Embryonic facial prominence (tissue), 1 donor: Measurements from ENCODE around the gene TMEM132C.
A peak's percentile ranks its signal among the peaks of the same experiment; 100 is the strongest.
"Not testable (repeated sequence)": the region's sequence is repeated elsewhere in the genome, so short reads cannot be mapped to it uniquely, and the experiment has no call there.

Experiments
- DNase-seq: peaks from one replicate; pipeline ENCODE4 v3.0.0-alpha.2; 2016; ENCODE audit errors: extremely low spot score

TMEM132C gene

DNA sequence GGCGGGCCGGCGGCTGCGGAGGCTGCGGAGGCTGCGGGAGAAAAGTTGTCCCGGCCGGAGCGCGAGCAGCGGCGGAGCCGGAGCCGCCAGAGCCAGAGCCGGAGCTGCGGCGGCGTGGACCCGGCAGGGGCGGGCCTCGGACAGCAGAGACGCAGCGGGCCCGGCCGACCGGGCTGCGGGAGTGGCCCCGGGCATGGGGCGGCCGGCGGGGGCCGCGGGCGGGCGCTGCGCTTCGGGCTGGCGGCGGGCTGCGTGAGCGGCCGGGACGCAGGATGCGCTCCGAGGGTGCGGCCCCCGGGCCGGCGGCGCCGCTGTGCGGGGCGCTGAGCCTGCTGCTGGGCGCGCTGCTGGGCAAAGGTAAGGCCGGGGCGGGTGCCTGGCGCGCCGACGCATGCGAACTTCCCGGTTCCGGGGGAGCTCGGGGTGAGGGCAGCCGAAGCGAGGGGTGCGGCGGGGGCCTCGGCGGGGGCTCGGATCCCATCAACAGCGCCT lies at the start of gene TMEM132C:
TSS of gene TMEM132C (plus strand) at position 40 of the 492 bp plus-strand sequence. CDS start at position 273, 233 bp downstream.
- no peak for DNase-seq

GRCh38 chr12:128224226-128224625 lies 42.7 kb upstream of the TMEM132C start:
- no peak for DNase-seq

DNA sequence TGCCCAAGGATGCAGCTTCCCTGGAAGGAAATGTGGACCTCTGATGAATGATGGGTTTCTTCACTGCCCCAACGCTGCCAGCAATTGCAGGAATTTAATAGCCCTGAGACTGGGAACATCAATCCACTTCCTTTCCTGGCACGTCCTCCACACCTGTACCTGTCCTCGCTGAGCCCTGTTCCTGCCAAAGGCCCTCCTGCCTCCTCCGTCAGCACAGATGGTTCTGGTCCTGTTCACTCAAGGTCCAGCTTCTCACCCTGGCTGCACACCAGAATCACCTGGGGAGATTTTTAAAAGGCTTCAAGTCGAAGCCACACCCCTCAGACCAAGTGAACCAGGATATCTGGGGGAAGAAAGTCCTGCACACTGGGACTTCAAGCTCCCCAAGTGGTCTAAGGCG lies 38.4 kb upstream of the TMEM132C start:
- DNase-seq = no peak

DNA sequence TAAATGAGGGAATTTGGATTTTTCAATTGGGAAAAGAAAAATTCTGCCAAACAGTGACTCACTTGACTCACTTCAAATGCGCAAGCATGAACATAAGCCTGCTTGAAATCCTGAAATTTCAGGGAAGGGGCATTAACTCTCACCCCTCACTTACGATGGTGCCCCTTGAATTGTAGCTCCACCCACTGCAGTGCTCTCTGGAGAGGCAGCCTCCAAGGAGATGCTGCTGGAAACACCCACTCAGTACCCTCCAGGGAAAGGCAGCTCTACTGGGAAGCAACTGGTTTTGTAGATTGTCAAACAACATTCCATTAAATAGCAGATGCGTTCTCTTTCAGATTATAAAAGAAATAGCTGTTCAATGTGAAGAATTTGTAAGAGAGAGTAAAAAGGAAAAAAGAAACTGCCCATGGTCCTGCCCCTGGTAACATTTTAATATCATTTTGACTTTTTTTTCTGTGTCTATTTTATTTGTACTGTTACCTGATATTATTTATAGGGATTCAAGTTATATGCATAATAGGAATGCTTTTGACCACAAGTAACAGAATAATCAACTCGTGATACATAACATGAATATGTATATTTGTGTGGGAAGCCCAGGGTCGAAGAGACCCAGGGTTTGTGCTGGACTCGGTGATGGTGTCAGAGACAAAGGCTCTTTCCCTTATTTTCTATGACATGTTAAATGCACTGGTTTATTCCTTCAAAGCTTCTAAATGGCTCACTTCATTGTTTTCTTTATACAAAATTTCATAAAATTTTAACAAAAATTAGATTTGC lies 31.1 kb upstream of the TMEM132C start:
- DNase-seq = no peak

GRCh38 chr12:128236525-128236924 lies 30.4 kb upstream of the TMEM132C start:
- no peak for DNase-seq

- DNase-seq = no peak
These were observed 26.2 kb upstream of the TMEM132C start for GRCh38 chr12:128240745-128241144.

GRCh38 chr12:128245121-128245520 lies 21.8 kb upstream of the TMEM132C start:
- DNase-seq = no peak

GRCh38 chr12:128245905-128246304 lies 21.1 kb upstream of the TMEM132C start:
- DNase-seq = no peak

- no peak for DNase-seq
These were observed 16.9 kb upstream of the TMEM132C start for GRCh38 chr12:128250096-128250495.

DNA sequence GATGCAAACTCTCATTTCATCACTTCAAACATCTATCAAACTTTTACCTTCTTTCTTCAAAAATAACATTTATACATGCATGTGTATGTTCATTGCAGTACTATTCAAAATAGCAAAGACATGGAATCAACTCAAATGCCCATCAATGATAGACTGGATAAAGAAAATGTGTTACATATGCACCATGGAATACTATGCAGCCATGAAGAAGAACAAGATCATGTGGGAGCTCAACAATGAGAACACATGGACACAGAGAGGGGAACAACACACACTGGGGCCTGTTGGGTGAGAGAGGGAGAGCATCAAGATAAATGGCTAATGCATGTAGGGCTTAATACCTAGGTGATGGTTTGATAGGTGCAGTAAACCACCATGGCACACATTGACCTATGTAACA lies 13.1 kb upstream of the TMEM132C start:
- not testable (repeated sequence) for DNase-seq

DNA sequence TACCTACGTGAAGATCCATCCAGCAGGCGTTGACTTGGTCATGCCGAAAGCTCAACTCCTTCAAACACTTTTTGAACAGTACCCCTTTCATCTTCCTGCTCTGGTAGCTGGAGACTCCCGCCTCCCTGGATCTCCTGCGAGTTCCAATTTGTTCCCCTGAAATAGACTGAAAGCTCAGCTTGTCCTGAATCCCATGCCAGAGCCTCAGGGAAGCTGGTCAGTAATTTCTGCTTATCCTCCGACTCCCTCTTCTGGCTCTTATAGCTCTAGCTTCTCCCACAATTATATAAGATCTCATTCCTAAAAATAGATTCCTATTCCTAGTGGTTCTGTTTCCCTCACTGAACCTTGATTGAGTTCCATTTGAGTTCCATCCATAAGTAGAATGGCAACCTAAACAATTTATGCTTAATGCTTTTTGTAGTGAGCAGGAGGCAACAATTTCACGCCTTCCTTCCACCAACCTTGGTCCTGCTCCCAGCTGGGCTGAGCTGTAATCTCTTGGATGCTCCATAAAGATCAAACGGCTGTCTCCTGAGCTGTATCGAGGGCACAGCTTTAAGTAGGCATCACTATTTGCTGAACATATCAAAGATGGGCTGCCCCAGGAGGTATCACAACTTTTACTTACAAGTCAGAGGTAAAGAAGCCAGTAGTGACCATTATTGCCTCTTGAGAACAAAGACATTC lies 8.0 kb upstream of the TMEM132C start:
- DNase-seq = peak; percentile 28

DNA sequence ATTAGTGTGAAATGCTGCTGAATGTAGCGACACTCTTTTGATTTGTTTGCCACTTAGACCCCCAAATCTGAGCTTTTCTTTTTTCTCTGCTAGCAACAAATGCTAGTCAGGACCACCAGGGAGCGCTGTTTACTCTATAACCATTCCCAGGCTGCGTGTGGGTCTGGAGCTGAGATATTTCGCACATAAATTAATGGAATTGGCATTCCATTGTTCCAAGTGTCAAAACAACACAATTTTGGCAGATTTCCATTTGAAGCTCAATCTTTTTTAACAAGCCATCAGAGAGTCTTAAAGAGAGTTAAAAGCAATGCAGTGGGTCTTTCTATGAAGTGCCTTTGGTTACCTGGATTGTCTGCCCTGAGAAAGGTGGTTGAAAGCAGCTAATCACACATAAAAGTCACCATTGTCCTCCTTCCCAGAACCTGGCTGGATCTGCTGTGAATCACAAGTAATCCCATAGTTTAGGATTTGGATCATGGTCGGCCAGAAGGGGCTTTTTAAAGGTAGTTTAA lies 7.4 kb upstream of the TMEM132C start:
- peak; percentile 46 for DNase-seq

GRCh38 chr12:128261757-128262156 lies 5.2 kb upstream of the TMEM132C start:
- DNase-seq = no peak

DNA sequence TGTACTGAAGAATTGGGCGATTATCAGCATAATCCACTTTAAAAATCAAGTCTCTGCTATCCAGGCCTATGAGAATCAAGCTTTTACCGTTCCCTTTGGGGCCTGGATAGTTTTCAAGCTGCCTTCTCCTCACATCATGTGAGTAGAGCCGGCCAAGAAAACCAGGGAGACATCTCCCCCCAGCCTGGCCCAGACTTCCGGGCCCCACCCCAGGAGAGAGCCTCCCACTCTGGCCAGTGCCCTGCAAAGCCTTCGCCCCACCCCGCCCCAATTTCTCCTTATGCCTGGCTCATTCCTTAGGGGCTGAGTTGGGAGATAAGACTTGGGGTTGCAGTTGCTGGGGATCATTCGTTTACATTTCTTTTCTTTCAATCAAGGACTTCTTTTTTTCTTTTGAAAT lies 1.4 kb upstream of the TMEM132C start:
- no peak for DNase-seq

DNA sequence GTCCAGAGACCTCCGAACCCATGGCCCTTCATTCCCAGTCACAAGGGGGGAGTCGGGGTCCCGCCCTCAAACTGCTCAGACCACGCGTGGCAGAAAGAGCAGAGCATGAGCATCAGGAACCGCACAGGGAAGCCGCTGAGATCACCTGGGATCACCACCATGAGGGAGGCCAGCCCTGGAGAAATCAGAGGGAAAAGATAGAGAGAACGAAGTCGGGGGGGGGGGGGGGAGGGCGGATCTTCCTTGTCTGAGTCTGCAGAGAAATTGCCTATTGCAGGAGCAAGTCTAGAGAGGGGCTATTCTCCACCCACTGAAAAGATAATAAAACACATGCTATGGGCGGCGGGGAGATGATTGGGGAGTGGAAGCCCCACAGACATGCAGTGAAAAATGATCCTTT lies 884 bp upstream of the TMEM132C start:
- no peak for DNase-seq

- DNase-seq = no peak
These were observed 334 bp upstream of the TMEM132C start for GRCh38 chr12:128266541-128267130.

DNA sequence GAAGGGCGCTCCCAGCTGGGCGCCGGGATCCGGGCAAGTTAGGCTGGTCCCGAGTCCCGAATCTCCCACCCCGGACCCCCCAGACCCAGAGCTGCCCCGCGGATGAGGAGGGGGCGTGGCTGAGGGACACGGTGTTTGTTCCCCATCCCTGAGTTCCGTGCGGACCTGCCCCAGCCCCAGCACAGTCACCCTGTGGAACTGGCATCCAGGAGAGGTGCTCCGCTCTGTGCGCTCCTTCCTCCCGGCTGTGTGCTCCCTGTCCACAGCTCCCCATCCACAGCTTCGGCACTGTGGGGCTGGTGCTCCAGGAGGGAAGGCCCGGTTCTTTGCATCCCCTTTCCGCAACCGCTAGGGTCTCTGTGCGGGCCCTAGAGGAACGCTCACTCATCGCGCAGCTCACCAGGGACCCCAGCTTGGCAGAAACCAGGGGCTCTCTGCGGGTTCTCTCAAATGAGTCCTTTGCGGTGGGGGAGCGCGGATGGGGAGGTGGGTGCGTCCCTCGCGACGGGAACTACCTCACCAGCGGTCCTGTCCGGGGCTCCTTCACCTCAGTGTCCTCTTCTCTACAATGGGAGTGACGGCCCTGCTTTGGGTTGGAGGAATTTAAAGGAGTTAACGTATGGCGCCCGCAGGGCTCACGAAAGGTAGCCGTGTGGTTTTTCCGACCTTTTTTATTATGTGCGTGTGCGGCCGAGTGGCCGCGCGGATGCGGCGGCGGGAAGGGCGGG lies 845 bp downstream of the TMEM132C start:
- no peak for DNase-seq

DNA sequence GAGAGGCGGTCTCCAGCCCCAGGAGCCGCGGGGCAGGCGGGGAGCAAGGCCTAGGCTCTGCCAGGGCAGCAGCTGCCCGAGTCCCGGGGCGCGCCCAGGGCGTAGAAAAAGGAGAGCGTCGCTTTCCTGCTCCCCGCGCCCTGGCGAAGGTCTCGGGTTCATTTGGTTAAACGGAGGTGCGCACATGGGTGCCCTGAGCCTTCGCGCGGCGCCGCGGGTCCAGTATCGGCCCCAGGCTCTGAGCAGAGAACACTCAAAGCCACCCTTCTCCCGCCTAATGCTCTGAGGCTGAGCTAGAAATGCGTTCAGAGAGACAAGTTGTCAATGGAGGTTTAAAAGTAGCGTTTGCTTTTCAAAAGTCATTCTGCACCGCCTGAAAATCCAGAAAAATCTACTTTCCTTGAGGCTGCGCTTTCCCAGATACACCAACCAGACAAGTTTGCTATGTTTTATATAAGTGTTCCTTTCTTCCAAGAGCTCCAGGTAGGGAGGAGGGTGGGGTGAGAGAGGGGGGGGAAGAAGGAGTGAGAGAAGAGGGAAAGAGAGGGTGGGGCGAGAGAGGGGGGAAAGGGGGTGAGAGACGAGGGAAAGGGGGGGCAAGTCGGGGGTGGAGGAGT lies 1.5 kb downstream of the TMEM132C start:
- DNase-seq = no peak

GRCh38 chr12:128269181-128269591 lies 2.2 kb downstream of the TMEM132C start:
- DNase-seq = no peak

- no peak for DNase-seq
These were observed 9.5 kb downstream of the TMEM132C start for GRCh38 chr12:128276471-128276870.

DNA sequence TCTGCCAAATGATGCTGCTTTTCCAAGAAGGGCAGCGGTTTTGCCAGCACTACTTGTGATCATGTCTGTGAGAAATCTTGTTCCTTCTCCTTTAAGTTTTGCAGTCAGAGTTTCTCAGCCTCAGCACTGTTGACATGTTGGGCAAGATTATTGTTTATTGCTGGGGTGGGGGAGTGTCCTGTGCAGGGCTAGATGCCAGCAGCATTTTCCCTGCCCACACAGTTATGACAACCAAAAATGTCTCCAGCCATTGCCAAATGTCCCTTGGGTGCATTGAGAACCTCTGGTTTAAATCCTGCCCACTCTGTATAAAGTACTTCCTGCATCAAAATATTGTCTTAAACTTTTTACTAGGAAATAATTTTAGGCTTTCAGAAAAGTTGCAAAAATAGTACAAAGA lies 20.0 kb downstream of the TMEM132C start:
- DNase-seq = no peak
